A549 (cell line): ENCODE results near the gene QKI. TPM values are rescaled to one million over a fixed set of nuclear protein-coding genes. Genes with fewer than 3 reads are reported as not detected.

ENCODE experiments used
- ATAC-seq, 2 experiments: fragments of 200-7000 bp in 1 of 2; fragments of >200 bp in 1 of 2; cut with Nextera tagmentation in 1 of 2; cut with Tn5 transposase in 1 of 2; 3 replicates each; pipeline versions ENCODE4 v1.8.0 to v1.9.1; 2018 to 2020; ENCODE audit warnings: mild to moderate bottlenecking in 1 of 2, moderate library complexity in 1 of 2
- CTCF ChIA-PET: fragments of 300-600 bp; sonication (Branson Sonifier 250); formaldehyde crosslinking; extraction: SDS; loops from one replicate; lab custom pipeline; 2021; ENCODE audit warnings: antibody characterized with exemption, inconsistent platforms; lab: Yijun Ruan, JAX
- POLR2A ChIA-PET: fragments of 350-600 bp; formaldehyde crosslinking; extraction: SDS; loops from one replicate; lab custom pipeline; 2021; ENCODE audit warnings: antibody characterized with exemption, inconsistent platforms; lab: Yijun Ruan, JAX
- DNase-seq, 2 experiments: peaks; one replicate each; pipeline versions ENCODE4 v3.0.0 to v3.0.0-alpha.2; 2011 to 2016; ENCODE audit warnings: low read depth in 1 of 2, low spot score in 1 of 2
- FAIRE-seq: peaks from 2 replicates; lab custom pipeline; 2011; peaks lifted over from hg19 to GRCh38; lab: Jason Lieb, UNC
- H3K27ac ChIP-seq, 2 experiments: fragments of >200 bp; sonication (Bioruptor Twin); formaldehyde crosslinking; 3 replicates each; pipeline ENCODE4 v1.5.1; 2016 to 2017
- H3K4me1 ChIP-seq: fragments of >200 bp; sonication (Bioruptor Twin); formaldehyde crosslinking; 3 replicates; pipeline ENCODE4 v1.6.1; 2016
- H3K4me2 ChIP-seq: fragments of >200 bp; sonication (Bioruptor Twin); formaldehyde crosslinking; 3 replicates; pipeline ENCODE4 v1.6.1; 2016
- H3K4me3 ChIP-seq: fragments of >200 bp; sonication (Bioruptor Twin); formaldehyde crosslinking; 3 replicates; pipeline ENCODE4 v1.5.1; 2016
- H3K9me3 ChIP-seq: fragments of >200 bp; sonication (Bioruptor Twin); formaldehyde crosslinking; 3 replicates; pipeline ENCODE4 v1.6.1; 2016
- ATOH8 ChIP-seq: fragments of 250-450 bp; sonication (Bioruptor Pico); IDR thresholded peaks from 2 replicates; pipeline ENCODE4 v1.5.0; 2020; ENCODE audit warnings: low read depth, mild to moderate bottlenecking, moderate library complexity
- CBX2 ChIP-seq: fragments of 200-600 bp; sonication (generic); IDR thresholded peaks from 2 replicates; pipeline ENCODE4 v1.6.1; 2016; ENCODE audit warnings: low read depth, mild to moderate bottlenecking, borderline replicate concordance
- CBX8 ChIP-seq: fragments of 200-600 bp; sonication (generic); IDR thresholded peaks from 2 replicates; pipeline ENCODE4 v1.6.1; 2016
- CEBPB ChIP-seq, 2 experiments: fragments of >200 bp in 1 of 2; sonication (Bioruptor Twin) in 1 of 2; formaldehyde crosslinking in 1 of 2; IDR thresholded peaks; 2 replicates each; pipeline ENCODE4 v1.6.1; 2012 to 2016
- CHD4 ChIP-seq: fragments of 200-600 bp; sonication (generic); IDR thresholded peaks from 2 replicates; pipeline ENCODE4 v1.6.1; 2016; ENCODE audit warnings: antibody characterized with exemption, mild to moderate bottlenecking, borderline replicate concordance
- CTCF ChIP-seq: fragments of >200 bp; sonication (Bioruptor Twin); formaldehyde crosslinking; IDR thresholded peaks from 3 replicates; pipeline ENCODE4 v1.5.1; 2016
- E2F6 ChIP-seq: IDR thresholded peaks from 2 replicates; pipeline ENCODE4 v1.6.1; 2012; ENCODE audit warnings: low read depth, borderline replicate concordance
- ELK1 ChIP-seq: fragments of 150-350 bp; IDR thresholded peaks from 2 replicates; pipeline ENCODE4 v1.6.1; 2014; ENCODE audit warnings: low read depth, mild to moderate bottlenecking, low read length
- ESRRA ChIP-seq: fragments of 150-350 bp; IDR thresholded peaks from 2 replicates; pipeline ENCODE4 v1.6.1; 2014; ENCODE audit warnings: mild to moderate bottlenecking, low read length, borderline replicate concordance
- FOSL2 ChIP-seq, 2 experiments: fragments of 450-650 bp in 1 of 2; fragments of >200 bp in 1 of 2; sonication (Bioruptor Twin) in 1 of 2; formaldehyde crosslinking; IDR thresholded peaks; 2 replicates each; pipeline versions ENCODE4 v1.5.0 to v1.6.1; 2016 to 2020; ENCODE audit warnings: mild to moderate bottlenecking in 1 of 2, moderate library complexity in 1 of 2
- GATA3 ChIP-seq: IDR thresholded peaks from 2 replicates; pipeline ENCODE4 v1.6.1; 2012; ENCODE audit warnings: borderline replicate concordance
- HDAC2 ChIP-seq: fragments of 200-600 bp; sonication (generic); IDR thresholded peaks from 2 replicates; pipeline ENCODE4 v1.6.1; 2016
- HMGXB4 ChIP-seq: fragments of 250-450 bp; sonication (Bioruptor Pico); IDR thresholded peaks from 2 replicates; pipeline ENCODE4 v1.5.0; 2021; ENCODE audit warnings: mild to moderate bottlenecking, moderate library complexity, borderline replicate concordance
- HOXB5 ChIP-seq: fragments of 250-450 bp; sonication (Bioruptor Pico); IDR thresholded peaks from 2 replicates; pipeline ENCODE4 v1.5.0; 2020; ENCODE audit warnings: mild to moderate bottlenecking, moderate library complexity
- KDM5A ChIP-seq: fragments of 200-600 bp; sonication (generic); IDR thresholded peaks from 2 replicates; pipeline ENCODE4 v1.6.1; 2016; ENCODE audit warnings: antibody characterized with exemption, mild to moderate bottlenecking
- MAFK ChIP-seq: fragments of 450-650 bp; IDR thresholded peaks from 2 replicates; pipeline ENCODE4 v1.6.1; 2014; ENCODE audit not compliant: partially characterized antibody
- MAZ ChIP-seq: fragments of 150-350 bp; IDR thresholded peaks from 2 replicates; pipeline ENCODE4 v1.6.1; 2014; ENCODE audit warnings: antibody characterized with exemption, low read depth, low read length, borderline replicate concordance
- NFE2L2 ChIP-seq: fragments of 150-350 bp; conservative IDR thresholded peaks from 2 replicates; pipeline ENCODE4 v1.6.1; 2014; ENCODE audit warnings: low read length
- RAD21 ChIP-seq, 2 experiments: fragments of >200 bp in 1 of 2; sonication (Bioruptor Twin) in 1 of 2; formaldehyde crosslinking in 1 of 2; IDR thresholded peaks in 1 of 2; conservative IDR thresholded peaks in 1 of 2; 2 replicates in 1 of 2; 3 replicates in 1 of 2; pipeline ENCODE4 v1.6.1; 2012 to 2018; ENCODE audit warnings: inconsistent platforms in 1 of 2
- RARB ChIP-seq: fragments of 250-450 bp; sonication (Bioruptor Pico); IDR thresholded peaks from 2 replicates; pipeline ENCODE4 v1.8.0; 2021; ENCODE audit warnings: mild to moderate bottlenecking, moderate library complexity
- SMC3 ChIP-seq: fragments of >200 bp; sonication (Bioruptor Twin); formaldehyde crosslinking; IDR thresholded peaks from 3 replicates; pipeline ENCODE4 v1.6.1; 2018; ENCODE audit warnings: inconsistent platforms
- SREBF2 ChIP-seq: fragments of 450-650 bp; IDR thresholded peaks from 2 replicates; pipeline ENCODE4 v1.6.1; 2014; ENCODE audit warnings: mild to moderate bottlenecking, moderate library complexity
- ZFP36 ChIP-seq: fragments of 450-650 bp; IDR thresholded peaks from 2 replicates; pipeline ENCODE4 v1.6.1; 2014; ENCODE audit warnings: borderline replicate concordance; ENCODE audit not compliant: partially characterized antibody
- WGBS: methylation state at CpG from one replicate; pipeline ENCODE4 v1.1.6; 2017; ENCODE audit errors: missing lambda C conversion rate; 5-methylcytosine and 5-hydroxymethylcytosine counted together
- polyA plus RNA-seq, 4 experiments: library from polyadenylated mRNA; depleted of rRNA in 3 of 4; stranded (reverse); fragments of >200 nt; fragmentation: RNase III in 1 of 4; extraction: RNeasy Plus Mini Kit Qiagen cat#74134 plus additional on column Dnase treatment in 1 of 4; gene quantifications; 2 replicates in 3 of 4; 3 replicates in 1 of 4; pipeline ENCODE4 v1.2.3, GENCODE V29; 2011 to 2017

The QKI gene
- polyA plus RNA-seq, 2 of the 4 experiments (the other 2 are of a cell fraction) = 71.9 to 98.2 TPM

- H3K4me2 ChIP-seq = no peak overlapping the region
- 96% methylated on average over 1 of the region's 1 CpG for WGBS
- POLR2A ChIA-PET = no interaction called here
- H3K4me1 ChIP-seq = peaks cover 33% of the 10 kb centered on the region
- no peak for DNase-seq
- no peak for FAIRE-seq
- H3K9me3 ChIP-seq = no peaks in the 10 kb centered on the region
- CTCF ChIA-PET = interaction anchor here (0.5 kb wide), 1 partner anchor 11 kb away, joined by 3 read pairs; no protein-coding TSS in a partner anchor
- no peak for TF ChIP-seq NFE2L2
- no peak for TF ChIP-seq MAZ
- TF ChIP-seq CBX2 = no peak
- TF ChIP-seq CHD4 = no peak
- no peak for TF ChIP-seq MAFK
- TF ChIP-seq ELK1 = no peak
- no peak for TF ChIP-seq RAD21 (conservative IDR thresholded peaks at IDR 0.05 in 1 of 2, IDR thresholded peaks at IDR 0.05 in 1 of 2)
- no peak for TF ChIP-seq CEBPB (IDR thresholded peaks at IDR 0.05)
- no peak for TF ChIP-seq ZFP36
- TF ChIP-seq HDAC2 = no peak
- TF ChIP-seq SREBF2 = no peak
- TF ChIP-seq HMGXB4 (CRISPR knock-in tag) = no peak
- TF ChIP-seq E2F6 = no peak
- TF ChIP-seq ESRRA = no peak
- TF ChIP-seq HOXB5 (CRISPR knock-in tag) = no peak
- no peak for TF ChIP-seq RARB (CRISPR knock-in tag)
- TF ChIP-seq KDM5A = no peak
- no peak for TF ChIP-seq SMC3
- no peak for TF ChIP-seq CTCF
- TF ChIP-seq GATA3 = no peak
- TF ChIP-seq, all 56 proteins: peak for 0
- H3K27ac ChIP-seq = no peak overlapping the region
- no peak for ATAC-seq
- H3K4me3 ChIP-seq = no peak overlapping the region
Measured at GRCh38 chr6:163487606-163488005, 73.1 kb downstream of the QKI start.

- Histone ChIP-seq H3K9me3 (no peaks in the 10 kb centered on the region), H3K4me2 (no peak overlapping the region), H3K4me3 (no peak overlapping the region)
- CTCF ChIA-PET = no interaction called here
- FAIRE-seq (no peak), ATAC-seq (no peak)
- WGBS = 92% methylated on average over 1 of the region's 1 CpG
- TF ChIP-seq ATOH8 (CRISPR knock-in tag) (no peak), CHD4 (no peak), CBX8 (no peak), HDAC2 (no peak), FOSL2 (IDR thresholded peaks at IDR 0.05) (no peak), FOSL2 (CRISPR knock-in tag; IDR thresholded peaks at IDR 0.05) (peak; percentile 69), SREBF2 (no peak)
- TF ChIP-seq, all 56 proteins: peak for 1
- DNase-seq = no peak
- H3K4me1 ChIP-seq = peaks cover 45% of the 10 kb centered on the region
- POLR2A ChIA-PET = no interaction called here
- no peak overlapping the region for H3K27ac ChIP-seq
Measured at GRCh38 chr6:163489584-163489983, 75.1 kb downstream of the QKI start.
